ENCODE results near the gene TCEA2.

- no peak for TF ChIP-seq POLR2AphosphoS5 (IDR thresholded peaks at IDR 0.05)
- no peak for TF ChIP-seq CTCF (IDR thresholded peaks at IDR 0.05)
- TF ChIP-seq POLR2A (IDR thresholded peaks at IDR 0.05) = no peak
- TF ChIP-seq EP300 (IDR thresholded peaks at IDR 0.05) = no peak
Observed at GRCh38 chr20:64039293-64040160, 23.5 kb upstream of the TCEA2 start.

Measured in sigmoid colon (tissue), 4 donors.